ENCODE results near the gene MYH13.

The MYH13 gene

GRCh38 chr17:10285896-10286295 lies 86.9 kb downstream of the MYH13 start:
- Histone ChIP-seq H3K27ac (replicated peaks) (no peak overlapping the region), H3K4me3 (replicated peaks; ENCODE audit: insufficient read depth, low read length) (no peak overlapping the region), H3K27me3 (ENCODE audit: insufficient read depth, poor library complexity, severe bottlenecking) (no peaks in the 10 kb centered on the region)
- no peak for TF ChIP-seq REST (IDR thresholded peaks at IDR 0.05; ENCODE audit: insufficient replicate concordance, low read depth)
- DNase-seq (ENCODE audit: low read depth in 1 of 2, low spot score in 1 of 2), result no peak

- Histone ChIP-seq H3K27me3 (ENCODE audit: insufficient read depth, poor library complexity, severe bottlenecking) (no peaks in the 10 kb centered on the region), H3K4me3 (replicated peaks; ENCODE audit: insufficient read depth, low read length) (no peak overlapping the region), H3K27ac (replicated peaks) (no peak overlapping the region)
- no peak for TF ChIP-seq CTCF (IDR thresholded peaks at IDR 0.05; ENCODE audit: insufficient read depth, low read length)
- TF ChIP-seq REST (IDR thresholded peaks at IDR 0.05; ENCODE audit: insufficient replicate concordance, low read depth), result no peak
- TF ChIP-seq POLR2AphosphoS5 (IDR thresholded peaks at IDR 0.05; ENCODE audit: low read depth), result no peak
- TF ChIP-seq GABPA (IDR thresholded peaks at IDR 0.05; ENCODE audit: low read depth), result no peak
- no peak for TF ChIP-seq SPI1 (IDR thresholded peaks at IDR 0.05; ENCODE audit: borderline replicate concordance, low read depth)
- no peak for DNase-seq (ENCODE audit: low read depth in 1 of 2, low spot score in 1 of 2)
These were observed 92.7 kb downstream of the MYH13 start for GRCh38 chr17:10280068-10280467.

GRCh38 chr17:10278218-10278617 lies 94.6 kb downstream of the MYH13 start:
- Histone ChIP-seq H3K27me3 (ENCODE audit: insufficient read depth, poor library complexity, severe bottlenecking) (no peaks in the 10 kb centered on the region), H3K27ac (replicated peaks) (no peak overlapping the region), H3K4me3 (replicated peaks; ENCODE audit: insufficient read depth, low read length) (no peak overlapping the region)
- TF ChIP-seq GABPA (IDR thresholded peaks at IDR 0.05; ENCODE audit: low read depth) (no peak), CTCF (IDR thresholded peaks at IDR 0.05; ENCODE audit: insufficient read depth, low read length) (no peak), REST (IDR thresholded peaks at IDR 0.05; ENCODE audit: insufficient replicate concordance, low read depth) (no peak), SPI1 (IDR thresholded peaks at IDR 0.05; ENCODE audit: borderline replicate concordance, low read depth) (no peak), POLR2AphosphoS5 (IDR thresholded peaks at IDR 0.05; ENCODE audit: low read depth) (no peak)
- no peak for DNase-seq (ENCODE audit: low read depth in 1 of 2, low spot score in 1 of 2)

GRCh38 chr17:10276436-10276835 lies 96.4 kb downstream of the MYH13 start:
- Histone ChIP-seq H3K27me3 (ENCODE audit: insufficient read depth, poor library complexity, severe bottlenecking) (no peaks in the 10 kb centered on the region), H3K27ac (replicated peaks) (no peak overlapping the region), H3K4me3 (replicated peaks; ENCODE audit: insufficient read depth, low read length) (no peak overlapping the region)
- DNase-seq (ENCODE audit: low read depth in 1 of 2, low spot score in 1 of 2), result no peak
- TF ChIP-seq REST (IDR thresholded peaks at IDR 0.05; ENCODE audit: insufficient replicate concordance, low read depth) (no peak), SPI1 (IDR thresholded peaks at IDR 0.05; ENCODE audit: borderline replicate concordance, low read depth) (no peak), CTCF (IDR thresholded peaks at IDR 0.05; ENCODE audit: insufficient read depth, low read length) (no peak), POLR2AphosphoS5 (IDR thresholded peaks at IDR 0.05; ENCODE audit: low read depth) (no peak), GABPA (IDR thresholded peaks at IDR 0.05; ENCODE audit: low read depth) (no peak)

Data from HL-60 (cell line).